Neural progenitor cell (in vitro differentiated cells): Measurements from ENCODE around the gene ZNF169.
"Not testable (repeated sequence)": the region's sequence is repeated elsewhere in the genome, so short reads cannot be mapped to it uniquely, and the experiment has no call there.

Source experiments
- CTCF ChIP-seq: fragments of 200-600 bp; sonication (generic); IDR thresholded peaks from 2 replicates; pipeline ENCODE4 v1.5.1; 2017; ENCODE audit warnings: antibody characterized with exemption, mild to moderate bottlenecking
- EZH2 ChIP-seq: fragments of 200-600 bp; sonication (generic); IDR thresholded peaks from 2 replicates; pipeline ENCODE4 v1.6.1; 2017; ENCODE audit warnings: antibody characterized with exemption, mild to moderate bottlenecking, moderate library complexity
- EZH2phosphoT487 ChIP-seq: fragments of 200-600 bp; sonication (generic); IDR thresholded peaks from 2 replicates; pipeline ENCODE4 v1.6.1; 2017; ENCODE audit warnings: antibody characterized with exemption

GRCh38 chr9:94225413-94225812 is 33.7 kb upstream of the ZNF169 start:
- not testable (repeated sequence) for TF ChIP-seq CTCF, EZH2, EZH2phosphoT487
